ENCODE results near the gene LRRC32. TPM values are rescaled to one million over a fixed set of nuclear protein-coding genes. Genes with fewer than 3 reads are reported as not detected.
"Not testable (repeated sequence)": the region's sequence is repeated elsewhere in the genome, so short reads cannot be mapped to it uniquely, and the experiment has no call there.

Gene LRRC32
- total RNA-seq, 1 donor from 2014 or later = 0.26 TPM

DNA sequence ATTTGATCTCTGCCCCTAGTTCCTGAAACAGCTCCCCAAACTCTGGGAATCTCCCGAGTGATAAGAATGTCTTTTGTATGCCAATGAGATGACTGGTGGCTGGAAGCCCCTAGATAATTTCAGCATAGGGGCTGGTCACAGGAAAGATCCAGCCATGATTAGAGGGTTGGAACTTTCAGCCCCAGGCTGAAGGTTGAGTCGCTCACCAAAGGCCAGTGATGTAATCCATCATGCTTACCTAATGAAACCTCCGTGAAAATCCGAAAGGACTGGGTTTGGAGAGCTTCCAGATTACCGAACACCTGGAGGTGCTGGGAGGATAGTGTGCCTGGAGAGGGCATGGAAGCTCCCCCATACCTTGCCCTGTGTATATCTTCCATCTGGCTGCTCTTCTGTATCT is 26.0 kb downstream of the LRRC32 start:
- H3K4me3 ChIP-seq (ENCODE audit: low read depth, low read length) = no peak overlapping the region
- DNase-seq (ENCODE audit: low read depth) = peak; percentile 80
- TF ChIP-seq, protein P1, sequence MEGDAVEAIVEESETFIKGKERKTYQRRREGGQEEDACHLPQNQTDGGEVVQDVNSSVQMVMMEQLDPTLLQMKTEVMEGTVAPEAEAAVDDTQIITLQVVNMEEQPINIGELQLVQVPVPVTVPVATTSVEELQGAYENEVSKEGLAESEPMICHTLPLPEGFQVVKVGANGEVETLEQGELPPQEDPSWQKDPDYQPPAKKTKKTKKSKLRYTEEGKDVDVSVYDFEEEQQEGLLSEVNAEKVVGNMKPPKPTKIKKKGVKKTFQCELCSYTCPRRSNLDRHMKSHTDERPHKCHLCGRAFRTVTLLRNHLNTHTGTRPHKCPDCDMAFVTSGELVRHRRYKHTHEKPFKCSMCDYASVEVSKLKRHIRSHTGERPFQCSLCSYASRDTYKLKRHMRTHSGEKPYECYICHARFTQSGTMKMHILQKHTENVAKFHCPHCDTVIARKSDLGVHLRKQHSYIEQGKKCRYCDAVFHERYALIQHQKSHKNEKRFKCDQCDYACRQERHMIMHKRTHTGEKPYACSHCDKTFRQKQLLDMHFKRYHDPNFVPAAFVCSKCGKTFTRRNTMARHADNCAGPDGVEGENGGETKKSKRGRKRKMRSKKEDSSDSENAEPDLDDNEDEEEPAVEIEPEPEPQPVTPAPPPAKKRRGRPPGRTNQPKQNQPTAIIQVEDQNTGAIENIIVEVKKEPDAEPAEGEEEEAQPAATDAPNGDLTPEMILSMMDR (IDR thresholded peaks at IDR 0.05; ENCODE audit: insufficient read depth, low read length, severe bottlenecking) = no peak
- H3K36me3 ChIP-seq (ENCODE audit: control insufficient read depth, insufficient read depth, low read length) = no peaks in the 10 kb centered on the region
- no peak for FAIRE-seq
- H3K27me3 ChIP-seq (ENCODE audit: control insufficient read depth, insufficient read depth, low read length) = no peaks in the 10 kb centered on the region

DNA sequence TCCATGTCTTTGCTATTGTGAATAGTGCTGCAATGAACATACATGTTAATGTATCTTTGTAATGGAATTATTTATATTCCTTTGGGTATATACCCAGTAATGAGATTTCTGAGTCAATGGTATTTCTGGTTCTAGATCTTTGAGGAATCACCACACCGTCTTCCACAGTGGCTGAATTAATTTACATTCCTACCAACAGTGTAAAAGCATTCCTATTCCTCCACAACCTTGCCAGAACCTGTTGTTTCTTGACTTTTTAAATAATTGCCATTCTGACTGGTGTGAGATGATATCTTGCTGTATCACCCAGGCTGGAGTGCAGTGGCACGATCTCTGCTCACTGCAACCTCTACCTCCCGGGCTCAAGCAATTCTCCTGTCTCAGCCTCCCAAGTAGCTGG is 26.8 kb downstream of the LRRC32 start:
- not testable (repeated sequence) for H3K36me3 ChIP-seq (ENCODE audit: control insufficient read depth, insufficient read depth, low read length); H3K27me3 ChIP-seq (ENCODE audit: control insufficient read depth, insufficient read depth, low read length); H3K4me3 ChIP-seq (ENCODE audit: low read depth, low read length); FAIRE-seq
- peak; percentile 47 for DNase-seq (ENCODE audit: low read depth)

DNA sequence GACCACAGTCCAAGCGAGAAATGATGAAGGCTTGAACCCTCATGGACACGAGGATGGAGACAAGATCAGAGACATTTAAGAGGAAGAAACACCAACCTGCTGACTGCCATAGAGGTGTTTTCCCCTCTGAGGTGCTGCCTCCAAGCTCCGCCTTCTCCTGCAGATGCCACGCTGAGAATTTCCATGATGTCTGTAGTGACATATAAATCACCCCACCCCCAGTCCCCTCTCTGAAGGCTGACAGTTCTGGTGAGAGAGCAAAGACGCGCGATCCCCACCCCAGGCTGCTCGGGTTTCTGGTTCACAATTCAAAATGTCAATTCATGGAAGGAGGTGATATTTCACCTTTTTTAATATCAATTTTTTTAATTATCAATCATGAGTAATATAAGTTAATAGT is 28.2 kb downstream of the LRRC32 start:
- DNase-seq (ENCODE audit: low read depth) (no peak), FAIRE-seq (no peak)
- Histone ChIP-seq H3K27me3 (ENCODE audit: control insufficient read depth, insufficient read depth, low read length) (no peaks in the 10 kb centered on the region), H3K4me3 (ENCODE audit: low read depth, low read length) (no peak overlapping the region), H3K36me3 (ENCODE audit: control insufficient read depth, insufficient read depth, low read length) (no peaks in the 10 kb centered on the region)
- TF ChIP-seq, protein P1 (IDR thresholded peaks at IDR 0.05; ENCODE audit: insufficient read depth, low read length, severe bottlenecking) = no peak

DNA sequence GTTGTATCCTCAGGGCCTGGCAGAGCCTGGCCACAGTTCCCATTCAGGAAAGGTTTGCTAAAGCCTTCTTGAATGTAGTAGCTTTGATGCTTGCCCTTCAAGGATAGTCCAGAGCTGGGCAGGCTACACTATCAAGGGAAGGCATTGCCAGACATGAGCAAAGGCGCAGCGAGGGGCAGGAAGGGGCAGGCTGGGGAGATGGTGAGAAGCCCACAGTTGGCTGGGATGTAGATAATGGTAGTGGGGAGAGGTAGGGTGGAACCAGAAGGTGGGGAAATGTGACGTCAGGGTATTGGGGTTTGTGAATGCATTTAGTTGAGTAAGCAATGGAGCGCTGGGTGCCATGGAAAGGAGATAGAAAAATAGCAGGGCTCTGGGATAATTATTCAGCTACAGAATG is 28.6 kb downstream of the LRRC32 start:
- TF ChIP-seq, protein P1 (IDR thresholded peaks at IDR 0.05; ENCODE audit: insufficient read depth, low read length, severe bottlenecking) = no peak
- Histone ChIP-seq H3K4me3 (ENCODE audit: low read depth, low read length) (no peak overlapping the region), H3K36me3 (ENCODE audit: control insufficient read depth, insufficient read depth, low read length) (no peaks in the 10 kb centered on the region), H3K27me3 (ENCODE audit: control insufficient read depth, insufficient read depth, low read length) (no peaks in the 10 kb centered on the region)
- FAIRE-seq = no peak
- DNase-seq (ENCODE audit: low read depth) = no peak

DNA sequence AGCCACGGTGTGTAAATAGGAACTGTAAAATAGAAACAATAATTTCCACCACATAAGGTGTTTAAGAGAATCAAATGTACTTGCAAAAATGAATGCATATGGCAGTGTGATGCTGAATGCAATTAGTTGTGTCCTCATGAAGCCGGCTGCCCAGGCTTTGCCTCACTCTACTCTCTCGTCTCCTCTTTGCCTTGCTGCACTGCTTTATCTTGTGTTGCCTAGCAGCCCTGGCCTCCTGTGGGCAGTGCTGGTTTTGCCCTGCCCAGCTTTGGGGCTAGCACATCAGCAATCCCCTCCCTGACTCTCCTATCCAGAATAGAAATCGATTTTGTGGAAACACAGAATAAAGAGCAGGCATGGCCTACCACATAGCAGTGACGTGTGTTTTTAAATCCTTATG is 30.0 kb downstream of the LRRC32 start:
- no peak for FAIRE-seq

DNA sequence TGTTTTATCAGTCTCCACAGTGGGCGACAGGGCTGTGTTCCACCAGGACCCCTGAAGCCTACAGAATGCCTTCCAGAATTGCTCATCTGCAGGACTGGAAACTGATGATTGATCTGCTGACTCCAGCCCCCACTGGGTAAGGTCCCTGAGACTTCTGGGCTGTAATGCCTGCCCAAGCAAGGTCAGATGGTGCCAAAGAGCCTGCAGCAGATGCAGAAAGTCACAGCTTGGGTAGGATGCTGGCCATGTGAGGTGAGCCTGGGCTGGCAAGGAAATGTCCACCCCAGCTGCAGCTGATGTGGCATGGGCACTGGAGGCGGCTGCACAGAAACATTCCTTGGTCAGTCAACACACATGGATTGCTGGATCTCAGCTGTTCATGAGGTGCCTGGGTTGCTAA is 30.9 kb downstream of the LRRC32 start:
- no peak for FAIRE-seq
- Histone ChIP-seq H3K27me3 (ENCODE audit: control insufficient read depth, insufficient read depth, low read length) (peaks cover 1% of the 10 kb centered on the region), H3K4me3 (ENCODE audit: low read depth, low read length) (no peak overlapping the region), H3K36me3 (ENCODE audit: control insufficient read depth, insufficient read depth, low read length) (no peaks in the 10 kb centered on the region)
- DNase-seq (ENCODE audit: low read depth) = no peak
- TF ChIP-seq, protein P1 (IDR thresholded peaks at IDR 0.05; ENCODE audit: insufficient read depth, low read length, severe bottlenecking) = no peak

More for the DNA sequence above, 30.0 kb downstream of the LRRC32 start:
- TF ChIP-seq, protein P1 (IDR thresholded peaks at IDR 0.05; ENCODE audit: insufficient read depth, low read length, severe bottlenecking) = no peak
- no peaks in the 10 kb centered on the region for H3K27me3 ChIP-seq (ENCODE audit: control insufficient read depth, insufficient read depth, low read length)
- H3K36me3 ChIP-seq (ENCODE audit: control insufficient read depth, insufficient read depth, low read length) = no peaks in the 10 kb centered on the region
- no peak overlapping the region for H3K4me3 ChIP-seq (ENCODE audit: low read depth, low read length)
- DNase-seq (ENCODE audit: low read depth) = no peak
